GM19239 (cell line): ENCODE results near the gene CLRN1.

Experiments used
- DNase-seq: peaks from one replicate; pipeline ENCODE4 v3.0.0; 2011; ENCODE audit warnings: low spot score; ENCODE audit not compliant: insufficient read length
- FAIRE-seq: peaks from 2 replicates; lab custom pipeline; 2011; peaks lifted over from hg19 to GRCh38; lab: Jason Lieb, UNC

CLRN1 gene

DNA sequence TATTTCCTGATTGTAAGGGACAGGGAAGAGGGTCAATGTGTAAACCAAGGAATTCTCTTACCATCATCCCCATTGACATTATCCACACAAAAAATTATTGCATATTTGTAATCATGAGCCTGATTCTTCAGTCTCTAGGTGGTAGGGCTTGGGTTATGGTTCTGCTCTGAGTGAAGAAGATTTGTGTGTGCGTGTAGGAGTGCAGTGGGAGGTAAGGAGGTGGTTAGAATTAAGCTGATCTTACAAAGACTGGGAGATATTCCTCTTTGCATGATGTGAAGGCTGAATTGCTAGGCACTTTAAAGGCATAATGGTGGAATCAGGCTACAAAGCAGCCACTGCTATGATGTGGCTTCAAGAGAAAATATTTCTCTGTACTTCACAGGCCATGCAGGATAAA, 44.3 kb downstream of the CLRN1 start:
- no peak for DNase-seq
- no peak for FAIRE-seq

DNA sequence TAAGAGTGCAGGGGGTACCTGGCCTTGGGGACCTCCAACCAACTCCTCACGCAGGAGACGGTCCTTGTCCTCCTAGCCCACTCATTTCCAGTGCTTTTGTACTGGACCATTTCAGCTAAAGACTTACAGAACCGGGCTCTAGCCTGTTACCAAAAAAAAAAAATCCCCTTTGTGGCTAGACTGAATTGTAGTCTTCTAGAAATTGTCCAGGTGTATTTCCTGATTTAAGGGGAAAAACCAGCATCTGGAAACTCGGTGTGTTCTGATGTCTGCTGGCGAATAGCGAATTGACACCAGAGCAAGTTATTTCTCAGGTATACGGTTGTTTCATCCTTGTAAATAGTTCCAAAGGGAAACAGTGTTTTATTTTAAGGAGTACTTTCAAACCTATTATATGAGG, 46.2 kb downstream of the CLRN1 start:
- FAIRE-seq (peak; percentile 26), DNase-seq (no peak)

DNA sequence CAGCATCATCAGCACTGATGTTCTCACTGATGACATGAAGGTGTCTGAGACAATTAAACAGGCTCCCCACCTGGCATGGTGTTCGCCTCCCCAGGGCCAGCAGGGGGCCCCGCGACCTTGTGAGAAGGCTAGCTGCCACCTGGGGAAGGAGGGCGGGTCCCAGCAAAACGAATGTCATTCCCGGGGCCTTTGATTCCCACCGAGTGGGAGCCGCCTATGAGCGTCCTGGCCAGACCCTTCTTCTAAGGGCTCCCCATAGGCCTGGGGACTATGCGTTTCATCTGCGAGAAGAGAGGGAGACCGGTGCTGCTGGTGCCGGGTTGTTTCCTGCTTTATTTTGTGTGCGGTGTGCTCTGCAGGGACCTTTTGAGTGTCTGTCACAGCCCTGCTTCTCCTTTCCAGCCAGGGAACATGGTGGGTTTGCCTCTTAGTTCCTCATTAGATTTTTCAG, 46.8 kb downstream of the CLRN1 start:
- FAIRE-seq, result peak; percentile 86
- peak; percentile 21 for DNase-seq

DNA sequence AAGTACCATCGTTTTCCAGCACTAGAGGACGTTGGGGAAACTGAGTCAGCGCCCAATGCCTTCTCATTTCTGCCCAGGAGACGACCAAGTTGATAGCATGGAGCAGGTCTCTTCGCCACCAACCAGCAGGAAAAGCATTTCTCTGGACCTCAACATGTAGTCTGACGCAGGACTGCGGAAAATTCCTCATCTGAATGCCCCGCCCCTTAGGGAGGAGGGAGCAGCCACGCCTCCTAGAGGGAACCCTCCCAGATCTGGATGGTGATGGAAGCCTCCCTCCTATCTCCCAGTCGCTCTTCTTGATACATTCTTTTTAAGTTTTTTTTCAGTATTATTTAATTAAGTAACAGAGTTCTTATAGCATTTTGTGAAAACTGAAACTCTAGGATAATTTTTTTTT, 49.9 kb downstream of the CLRN1 start:
- FAIRE-seq, result no peak
- no peak for DNase-seq

DNA sequence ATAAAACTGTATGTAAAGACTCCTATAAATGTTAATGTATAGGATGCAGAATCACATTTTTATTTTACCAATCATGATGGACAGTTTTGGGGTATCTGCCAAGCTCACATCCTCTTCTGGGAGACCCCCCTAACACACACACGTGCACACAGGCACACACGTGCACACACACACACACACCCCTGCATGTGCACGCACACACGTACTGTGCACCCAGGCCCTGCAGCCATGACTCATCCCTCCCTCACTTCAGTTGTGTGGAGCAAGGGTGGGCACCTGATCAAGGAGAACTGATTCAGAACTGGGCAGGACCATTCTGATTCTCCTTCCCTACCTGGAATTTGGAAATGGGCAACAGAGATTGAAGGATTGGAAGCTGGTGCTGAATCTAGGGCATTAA, 51.3 kb downstream of the CLRN1 start:
- FAIRE-seq, result no peak
- no peak for DNase-seq

DNA sequence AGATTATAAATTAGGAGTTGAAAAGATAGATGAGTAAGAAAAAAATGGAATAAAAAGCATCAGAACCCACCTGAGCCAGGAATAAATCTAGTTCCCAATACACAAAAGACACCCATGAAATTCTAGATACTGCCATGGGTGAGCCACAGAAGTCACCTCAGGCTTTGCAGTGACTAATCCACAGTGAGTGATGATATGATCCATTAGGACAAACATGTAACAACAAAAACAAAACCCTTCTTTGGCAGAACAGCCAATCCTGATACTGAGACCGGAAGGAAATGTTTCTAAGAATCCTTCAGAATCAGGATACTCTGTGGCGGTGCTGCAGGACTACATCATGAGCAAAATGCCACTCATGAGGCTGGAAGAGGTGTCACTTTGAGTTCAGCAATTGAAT, 52.3 kb downstream of the CLRN1 start:
- DNase-seq (no peak), FAIRE-seq (no peak)

DNA sequence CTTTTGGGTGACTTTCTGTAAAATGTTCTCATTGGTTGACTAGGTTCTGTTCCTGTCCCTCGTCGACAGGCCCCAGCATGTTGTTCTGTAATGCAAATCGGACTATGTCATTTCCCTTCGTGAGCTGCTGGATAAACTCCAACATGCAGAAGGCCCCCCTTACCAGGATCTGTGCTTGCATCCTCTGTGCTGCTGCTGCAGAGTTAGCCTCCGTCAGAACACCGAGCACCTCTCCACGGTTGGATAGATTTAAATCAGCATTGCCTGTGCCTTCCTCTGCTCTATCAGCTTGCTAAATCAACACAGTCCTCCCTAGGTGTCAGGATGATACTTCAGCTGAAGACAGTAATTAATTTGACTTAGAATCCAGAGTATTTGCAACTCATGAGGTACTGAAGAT, 54.6 kb downstream of the CLRN1 start:
- no peak for DNase-seq
- FAIRE-seq, result no peak

DNA sequence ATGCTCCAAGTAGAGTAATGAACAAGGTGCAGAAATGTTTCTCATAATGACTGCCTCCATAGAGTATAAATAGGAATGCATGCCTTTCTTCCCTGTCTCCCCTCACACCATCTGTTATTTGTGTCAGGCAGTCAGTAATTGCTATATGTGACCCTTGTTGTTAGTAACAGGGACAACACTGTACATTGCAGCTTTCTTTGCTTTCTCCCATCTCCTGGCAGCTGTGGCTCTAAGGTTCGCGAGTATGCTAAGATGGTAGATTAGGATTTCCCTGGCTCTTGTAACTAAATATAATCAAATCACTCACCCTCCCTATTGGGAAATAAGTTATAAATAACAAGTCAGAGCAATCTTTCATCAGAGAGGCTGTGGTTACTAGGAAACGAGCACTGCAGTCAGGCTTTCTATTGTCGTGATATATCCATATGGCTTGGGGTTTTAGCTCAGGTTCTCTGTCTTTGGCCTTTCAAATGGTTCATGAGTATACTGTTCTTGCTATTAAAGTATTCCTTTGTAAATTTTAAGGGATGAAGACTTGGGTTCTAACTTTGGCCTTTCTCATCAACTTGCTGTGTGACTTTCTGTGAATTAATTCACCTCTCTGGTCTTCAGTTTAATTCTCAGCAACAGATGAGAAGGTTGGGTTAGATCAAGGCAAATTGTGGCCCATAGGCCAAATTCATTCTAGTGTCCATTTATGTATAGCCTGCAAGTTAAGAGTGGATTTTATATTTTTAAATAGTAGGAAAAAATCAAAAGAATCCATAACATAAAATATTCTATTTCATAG, 59.2 kb downstream of the CLRN1 start:
- DNase-seq (no peak), FAIRE-seq (peak; percentile 18)

DNA sequence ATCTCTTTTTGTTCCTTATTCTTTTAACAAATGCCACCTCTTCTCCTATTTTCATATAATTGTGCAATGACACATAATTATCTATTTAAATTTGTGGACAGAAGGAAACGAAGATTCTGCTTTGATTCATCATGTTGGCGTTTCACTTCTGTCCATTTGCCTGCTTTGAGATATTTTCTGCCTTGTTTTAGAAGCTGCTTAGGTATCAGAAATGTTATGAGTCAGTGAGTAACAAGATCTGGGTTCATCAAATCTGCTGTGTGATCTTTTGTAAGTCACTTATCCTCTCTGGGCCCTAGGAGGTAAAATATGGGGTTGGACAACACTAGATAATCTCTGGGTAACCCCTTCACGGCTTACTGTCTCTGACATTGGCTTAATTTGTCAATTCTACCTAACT, 60.0 kb downstream of the CLRN1 start:
- DNase-seq, result no peak
- peak; percentile 52 for FAIRE-seq

DNA sequence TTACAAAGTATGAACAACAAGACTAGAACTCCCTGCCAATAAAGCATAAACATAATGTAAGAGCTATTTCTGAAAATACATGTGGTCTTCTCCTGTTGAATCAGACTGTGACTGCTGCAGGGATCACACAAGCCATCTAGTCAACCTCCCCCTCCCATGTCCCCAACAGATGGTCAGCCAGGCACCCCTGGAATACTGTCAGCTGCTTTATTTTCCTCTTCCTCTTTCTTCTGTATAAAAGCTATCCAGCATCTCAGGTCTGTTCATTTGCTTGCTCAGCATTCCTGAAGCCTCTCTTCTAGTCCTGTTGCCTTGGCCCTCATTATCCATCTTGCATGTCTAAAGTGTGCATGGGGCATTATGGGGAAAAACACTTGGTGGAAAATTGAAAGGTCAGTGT, 60.8 kb downstream of the CLRN1 start:
- no peak for DNase-seq
- FAIRE-seq, result no peak

DNA sequence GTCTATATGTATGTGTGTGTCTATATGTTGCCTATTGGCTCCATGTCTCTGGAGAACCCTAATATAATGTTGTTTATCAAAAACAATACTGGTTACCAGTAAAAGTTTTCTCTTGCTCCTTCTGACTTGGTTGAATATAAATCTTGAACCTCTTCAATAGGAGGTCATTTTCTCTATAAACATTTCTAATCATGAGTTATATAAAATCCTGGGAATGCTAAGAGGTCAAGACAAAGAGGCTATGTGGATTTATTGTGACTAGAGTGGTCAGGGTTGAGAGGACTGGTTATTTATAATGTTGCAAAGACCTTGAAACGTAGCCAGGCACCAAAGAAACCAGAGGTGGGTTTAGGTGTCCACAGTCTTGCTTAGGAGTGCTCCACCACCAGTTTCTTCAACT, 66.1 kb downstream of the CLRN1 start:
- DNase-seq (no peak), FAIRE-seq (no peak)

DNA sequence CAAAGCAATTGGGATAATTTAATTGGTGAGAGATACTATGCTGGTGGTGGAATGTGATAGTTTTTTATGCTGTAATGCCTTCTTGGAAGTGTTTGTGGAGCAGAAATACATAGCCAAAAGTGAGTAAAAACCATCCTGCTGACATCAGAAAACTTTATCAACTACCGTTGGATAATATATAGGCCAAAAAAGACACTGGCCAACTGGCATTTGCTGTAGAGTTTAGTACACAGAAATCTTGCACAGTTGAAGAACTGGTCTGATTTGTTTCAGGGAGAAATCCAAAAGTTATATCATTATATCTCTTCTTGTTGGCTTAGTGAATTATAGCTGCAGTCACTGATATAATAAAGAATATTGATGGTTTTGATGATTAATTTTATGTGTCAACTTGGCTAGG, 66.8 kb downstream of the CLRN1 start:
- DNase-seq (no peak), FAIRE-seq (no peak)

DNA sequence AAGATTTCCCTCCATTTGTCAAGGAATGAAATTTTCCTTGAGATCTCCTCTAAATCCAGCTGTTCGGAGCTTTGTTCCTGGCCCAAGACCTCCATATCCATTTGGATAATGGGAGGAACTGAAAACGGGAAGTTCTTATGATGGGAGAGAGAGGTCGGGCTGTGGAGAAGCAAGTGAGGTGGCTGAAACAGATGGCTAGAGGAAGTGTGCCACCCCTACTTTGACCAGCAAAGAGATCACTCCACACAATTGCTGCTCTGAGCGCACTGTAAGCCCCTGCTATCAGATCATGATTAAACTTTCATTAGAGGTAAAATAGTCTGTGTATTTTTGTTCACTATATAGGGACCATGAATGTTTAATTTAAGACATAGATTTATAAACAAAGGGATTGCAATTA, 67.2 kb downstream of the CLRN1 start, which contains the start of gene MINDY4B:
Gene MINDY4B, minus strand, starts transcription at position 101 of the 400 bp plus-strand sequence. Its CDS starts 0 bp downstream, at position 101.
- FAIRE-seq (no peak), DNase-seq (no peak)

DNA sequence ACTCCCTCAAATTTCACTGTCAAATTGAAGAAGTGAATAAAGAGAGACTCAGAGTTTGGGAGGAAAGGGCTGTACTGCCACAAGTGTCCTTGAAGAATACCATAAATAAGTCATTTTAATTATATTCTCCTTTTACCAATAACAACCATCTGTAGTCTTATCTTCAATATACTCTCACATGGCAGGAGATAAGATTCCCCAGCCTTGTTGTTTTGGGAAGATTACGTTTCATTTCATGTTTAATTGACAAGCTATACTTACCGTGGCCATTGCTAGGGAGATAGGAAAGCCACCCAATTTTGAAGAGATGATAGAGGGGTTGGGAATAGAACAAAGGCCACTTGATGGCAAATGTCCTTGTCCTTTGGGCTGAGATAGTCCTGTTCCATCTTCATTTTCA, 69.5 kb downstream of the CLRN1 start:
- no peak for FAIRE-seq
- no peak for DNase-seq

DNA sequence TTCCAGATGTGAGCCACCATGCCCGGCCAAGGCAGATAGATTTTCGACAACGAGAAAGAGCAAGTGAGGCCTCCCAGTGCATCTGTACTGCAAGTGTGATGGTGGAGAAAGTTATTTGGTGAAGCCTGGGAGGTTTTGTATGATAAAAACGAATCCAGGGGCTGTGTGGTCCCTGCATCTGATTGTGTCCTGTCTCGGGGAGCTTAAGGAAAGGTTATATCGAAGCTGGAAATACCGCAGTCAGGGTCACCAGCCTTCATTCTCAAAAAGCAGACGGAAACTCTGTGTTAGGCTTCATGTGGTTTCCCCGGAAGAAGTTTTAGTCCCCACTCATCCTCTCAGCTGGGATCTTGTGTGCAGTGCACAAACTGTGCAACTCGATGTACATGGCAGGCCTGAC, 70.7 kb downstream of the CLRN1 start:
- FAIRE-seq (no peak), DNase-seq (no peak)

DNA sequence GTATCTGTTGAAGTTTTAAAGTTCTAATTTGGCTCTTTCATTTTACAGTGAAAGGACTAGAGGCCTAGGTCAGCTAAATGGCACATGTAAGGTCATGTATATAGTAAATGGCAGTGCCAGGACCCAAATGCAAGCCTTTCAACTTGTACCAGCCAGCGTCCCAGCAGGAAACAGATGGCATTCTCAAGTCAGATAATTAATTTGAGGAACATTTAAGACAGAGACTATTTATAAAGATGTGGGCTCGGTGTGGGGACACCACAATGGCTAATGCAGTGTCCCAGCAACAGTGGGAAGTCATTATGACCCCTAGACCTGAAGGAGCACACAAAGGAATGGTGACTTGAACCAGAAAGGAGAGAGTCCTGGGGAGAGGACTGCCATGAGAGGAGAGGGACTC, 73.4 kb downstream of the CLRN1 start:
- no peak for DNase-seq
- FAIRE-seq, result no peak

DNA sequence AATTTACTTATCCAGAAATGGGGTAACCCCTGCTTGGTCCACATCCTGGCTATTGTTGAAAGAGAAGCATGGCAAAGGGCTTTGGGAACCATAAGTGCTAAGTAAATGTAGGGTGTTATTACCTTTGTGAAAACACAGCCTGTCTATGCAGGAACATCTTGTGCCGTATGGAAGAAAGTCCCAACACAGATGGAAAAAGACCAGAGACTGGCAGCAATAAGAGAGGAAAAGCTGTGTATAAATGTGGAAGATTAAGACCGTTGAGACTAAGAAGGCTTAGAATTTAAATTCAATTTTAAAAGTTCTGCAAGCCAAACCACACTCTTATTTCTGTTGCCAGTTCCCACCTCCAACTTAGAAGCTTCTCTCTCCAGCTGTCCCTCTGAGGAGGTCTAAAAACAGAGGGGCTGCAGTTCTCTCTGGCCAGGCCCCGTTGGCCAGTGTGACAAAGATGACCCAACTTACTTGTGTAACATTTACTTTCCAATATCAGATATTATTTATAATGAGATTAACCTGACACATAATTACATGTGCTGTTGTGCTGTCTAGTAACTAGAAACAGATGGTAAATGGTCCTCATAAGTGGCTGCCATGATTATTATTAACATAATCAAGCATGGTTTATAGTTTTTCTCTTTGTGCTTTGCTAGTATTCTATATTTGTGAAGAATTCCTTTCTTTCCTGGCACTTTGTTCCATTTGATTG, 74.3 kb downstream of the CLRN1 start:
- DNase-seq (no peak), FAIRE-seq (no peak)

DNA sequence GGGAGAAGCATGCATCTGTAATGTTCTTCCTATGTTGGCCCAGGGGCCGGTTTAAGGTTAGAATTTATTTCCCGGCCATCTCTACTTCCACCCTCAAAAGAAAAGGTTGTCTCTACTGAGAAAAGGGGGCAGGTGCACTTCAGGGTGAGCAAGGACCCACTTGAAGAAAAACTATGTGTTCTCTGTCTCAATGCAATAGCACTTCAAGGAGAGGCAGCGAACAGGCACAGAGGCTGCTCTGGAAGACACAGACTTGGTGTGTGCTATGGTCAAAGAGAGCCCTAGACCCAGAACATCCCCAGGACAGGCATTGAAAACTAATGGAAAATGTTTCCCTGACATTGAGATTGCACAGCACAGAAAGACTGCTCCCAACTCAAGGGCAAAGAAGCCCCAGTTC, 74.9 kb downstream of the CLRN1 start:
- DNase-seq (no peak), FAIRE-seq (no peak)

DNA sequence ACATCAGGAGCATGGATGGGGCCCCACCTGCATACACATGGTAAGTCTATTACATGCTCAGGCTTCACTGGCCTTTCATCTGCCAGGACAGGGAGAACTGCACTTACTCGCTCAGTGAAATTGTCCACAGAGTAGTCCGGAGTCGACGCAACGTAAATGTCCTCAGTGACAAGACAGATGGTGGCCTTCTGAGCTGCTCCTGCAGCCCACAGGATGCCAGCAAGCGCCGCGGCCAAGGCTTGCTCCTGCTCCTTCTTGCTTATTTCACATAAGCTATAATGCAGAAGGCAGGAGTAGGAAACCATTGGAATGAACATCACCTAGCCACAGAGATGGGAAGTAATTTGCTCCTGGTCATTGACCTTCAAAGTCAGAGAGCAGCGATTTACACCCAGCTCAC, 81.7 kb downstream of the CLRN1 start:
- FAIRE-seq (no peak), DNase-seq (no peak)

DNA sequence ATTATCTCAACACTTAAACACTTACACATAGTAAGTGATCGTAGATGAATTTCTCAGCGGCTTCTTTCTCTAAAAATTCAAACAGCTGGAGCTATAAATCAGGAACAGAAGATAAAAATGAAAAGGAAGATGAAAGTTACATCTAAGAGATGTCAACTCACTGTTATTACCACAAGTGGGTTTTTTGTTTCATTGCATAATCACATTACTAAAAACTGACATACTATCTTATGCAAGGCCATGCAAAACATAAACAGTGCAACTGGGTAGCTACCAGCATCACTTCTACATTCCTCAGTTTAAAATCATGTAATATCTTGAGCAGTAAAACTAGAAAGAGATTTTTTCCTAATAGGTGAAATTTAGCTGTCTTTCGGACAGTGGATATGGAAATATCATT, 82.2 kb downstream of the CLRN1 start:
- DNase-seq (no peak), FAIRE-seq (no peak)

DNA sequence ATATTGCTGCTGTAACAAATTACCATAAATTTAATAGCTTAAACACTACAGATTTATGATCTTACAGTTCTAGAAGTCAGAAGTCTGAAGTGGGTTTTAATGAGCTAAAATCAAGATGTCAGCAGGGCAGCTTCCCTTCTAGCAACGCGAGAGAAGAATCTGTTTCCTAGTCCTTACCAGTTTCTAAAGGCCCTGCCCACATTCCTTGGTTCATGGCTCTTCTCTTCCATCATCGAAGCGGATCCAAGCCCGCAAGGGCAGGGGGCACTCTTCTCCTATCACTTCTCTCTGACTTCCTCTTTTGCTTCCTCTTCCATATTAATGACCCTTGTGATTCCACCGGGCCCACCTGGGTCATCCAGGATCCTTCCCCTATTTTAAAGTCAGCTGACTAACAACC, 83.4 kb downstream of the CLRN1 start:
- DNase-seq (no peak), FAIRE-seq (no peak)

DNA sequence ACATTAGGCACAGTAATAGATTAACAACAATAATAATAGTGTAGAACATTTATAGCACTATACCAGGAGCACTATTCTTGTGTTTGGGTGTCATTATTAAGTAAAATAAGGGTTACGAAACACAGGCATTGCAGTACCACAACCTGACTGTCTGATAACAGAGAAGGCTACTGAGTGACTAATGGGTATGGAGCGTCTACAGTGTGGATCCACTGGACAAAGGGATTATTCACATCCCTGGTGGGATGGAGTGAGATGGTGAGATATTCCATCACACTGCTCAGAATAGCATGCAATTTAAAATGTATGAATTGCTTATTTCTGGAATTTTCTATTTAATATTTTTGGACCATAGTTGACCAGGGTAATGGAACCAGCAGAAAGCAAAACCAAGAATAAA, 85.5 kb downstream of the CLRN1 start:
- DNase-seq (no peak), FAIRE-seq (no peak)
